Fibroblast of lung (primary cell): ENCODE data around the gene CA5A. TPM values are rescaled to one million over a fixed set of nuclear protein-coding genes. Genes with fewer than 3 reads are reported as not detected.
"Not testable (repeated sequence)": the region's sequence is repeated elsewhere in the genome, so short reads cannot be mapped to it uniquely, and the experiment has no call there.

Experiments used
- DNase-seq, 2 donors: peaks; one replicate each; pipeline versions ENCODE4 v3.0.0 to v3.0.0-alpha.2; 2010; ENCODE audit warnings: low read depth in 2 of 2
- H2AFZ ChIP-seq: 2 replicates; pipeline ENCODE4 v1.5.1; 2012; ENCODE audit warnings: low read length, control low read depth, inconsistent platforms
- H3K27ac ChIP-seq: 2 replicates; pipeline ENCODE4 v1.5.1; 2011; ENCODE audit warnings: low read length, control low read depth; ENCODE audit not compliant: insufficient read depth
- H3K27me3 ChIP-seq: 2 replicates; pipeline ENCODE4 v1.5.1; 2011; ENCODE audit warnings: mild to moderate bottlenecking, low read length; ENCODE audit not compliant: control insufficient read depth, insufficient read depth
- H3K36me3 ChIP-seq: 2 replicates; pipeline ENCODE4 v1.5.1; 2011; ENCODE audit warnings: low read length; ENCODE audit not compliant: control insufficient read depth, insufficient read depth
- H3K4me1 ChIP-seq: 2 replicates; pipeline ENCODE4 v1.5.1; 2011; ENCODE audit warnings: low read length; ENCODE audit not compliant: control insufficient read depth, insufficient read depth; ENCODE audit errors: extremely low read depth
- H3K4me2 ChIP-seq: 2 replicates; pipeline ENCODE4 v1.5.1; 2011; ENCODE audit warnings: low read length, control low read depth; ENCODE audit not compliant: insufficient read depth; ENCODE audit errors: extremely low read depth
- H3K4me3 ChIP-seq, 4 experiments: fragments of 200-600 bp in 1 of 4; sonication (generic) in 1 of 4; replicated peaks in 1 of 4; 2 replicates each; pipeline ENCODE4 v1.5.1; 2011 to 2016; ENCODE audit warnings: low read length in 4 of 4, low read depth in 3 of 4, mild to moderate bottlenecking in 3 of 4, control low read depth in 2 of 4, inconsistent platforms in 1 of 4, mixed read lengths in 1 of 4; ENCODE audit not compliant: insufficient read depth in 1 of 4; ENCODE audit errors: control extremely low read depth in 1 of 4
- H3K79me2 ChIP-seq: 2 replicates; pipeline ENCODE4 v1.5.1; 2012; ENCODE audit warnings: mild to moderate bottlenecking, low read length, inconsistent platforms; ENCODE audit not compliant: control insufficient read depth, insufficient read depth
- H3K9ac ChIP-seq: 2 replicates; pipeline ENCODE4 v1.5.1; 2011; ENCODE audit warnings: mild to moderate bottlenecking, low read length, control low read depth; ENCODE audit not compliant: insufficient read depth
- H3K9me3 ChIP-seq: 2 replicates; pipeline ENCODE4 v1.5.1; 2012; ENCODE audit warnings: low read depth, low read length; ENCODE audit not compliant: control insufficient read depth, insufficient read depth
- H4K20me1 ChIP-seq: 2 replicates; pipeline ENCODE4 v1.5.1; 2011; ENCODE audit warnings: low read length; ENCODE audit not compliant: control insufficient read depth, insufficient read depth; ENCODE audit errors: extremely low read depth
- EZH2 ChIP-seq: IDR thresholded peaks from 2 replicates; pipeline ENCODE4 v1.5.1; 2012; ENCODE audit warnings: low read length, control low read depth, mild to moderate bottlenecking; ENCODE audit errors: missing control alignments
- polyA plus RNA-seq, 2 donors: library from polyadenylated mRNA; depleted of rRNA in 1 of 2; stranded (reverse) in 1 of 2; unstranded in 1 of 2; fragments of >200 nt; gene quantifications; 2 replicates each; pipeline ENCODE4 v1.2.1, GENCODE V29; 2011 to 2012; ENCODE audit warnings: missing spikeins in 1 of 2
- total RNA-seq: library from RNA; depleted of rRNA; stranded (reverse); fragments of >200 nt; gene quantifications from 2 replicates; pipeline ENCODE4 v1.2.1, GENCODE V29; 2014
- TF ChIP-seq, protein P1 (sequence below), 2 donors: IDR thresholded peaks in 1 of 2; conservative IDR thresholded peaks in 1 of 2; 1 replicate in 1 of 2; 2 replicates in 1 of 2; pipeline ENCODE4 v1.5.1; 2011 to 2012; ENCODE audit warnings: low read length in 2 of 2, control low read depth in 1 of 2, inconsistent platforms in 1 of 2, low read depth in 1 of 2, mild to moderate bottlenecking in 1 of 2

CA5A gene
- total and polyA plus RNA-seq, 2 donors (not counting 1 experiment from before 2014, with no cell fraction given): not detected

DNA sequence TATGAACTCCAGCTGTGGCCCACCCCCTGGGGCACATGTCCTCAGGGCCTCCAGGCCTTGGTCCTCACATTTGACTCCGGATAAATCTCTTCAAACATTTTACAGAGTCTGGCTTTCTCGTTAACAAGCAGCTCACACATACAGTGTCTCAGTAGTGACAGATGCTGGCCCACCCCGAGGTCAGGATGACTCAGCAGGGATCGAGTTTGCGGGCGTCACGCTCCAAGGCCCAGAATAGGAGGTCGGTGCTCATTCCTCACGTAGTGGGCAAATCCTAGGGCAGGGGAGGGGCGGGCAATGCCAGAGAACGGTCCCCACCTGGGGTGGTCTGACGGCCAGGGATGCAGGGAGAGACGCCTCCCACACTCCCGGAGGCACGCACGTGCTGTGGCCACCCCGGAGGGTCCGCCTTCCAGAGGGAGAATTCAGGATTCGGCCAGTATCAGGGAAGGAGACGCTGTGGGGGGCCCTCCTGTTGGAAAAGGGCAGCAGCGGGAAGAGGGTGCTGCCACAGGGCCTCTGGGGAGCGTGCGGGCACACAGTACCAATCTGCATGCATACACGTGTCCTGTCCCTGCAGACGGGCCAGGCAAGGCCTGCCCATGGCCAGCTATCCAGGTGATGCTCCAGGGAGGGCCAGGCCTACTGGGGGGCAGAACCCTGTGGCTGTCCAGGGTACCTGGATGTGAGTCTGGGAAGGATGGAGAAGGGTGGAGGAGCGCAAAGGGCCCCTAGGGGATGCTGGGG lies 75.6 kb downstream of the CA5A start:
- no peak overlapping the region for H3K27ac ChIP-seq
- H3K9ac ChIP-seq: no peak overlapping the region
- no peak for TF ChIP-seq EZH2
- TF ChIP-seq, protein P1, sequence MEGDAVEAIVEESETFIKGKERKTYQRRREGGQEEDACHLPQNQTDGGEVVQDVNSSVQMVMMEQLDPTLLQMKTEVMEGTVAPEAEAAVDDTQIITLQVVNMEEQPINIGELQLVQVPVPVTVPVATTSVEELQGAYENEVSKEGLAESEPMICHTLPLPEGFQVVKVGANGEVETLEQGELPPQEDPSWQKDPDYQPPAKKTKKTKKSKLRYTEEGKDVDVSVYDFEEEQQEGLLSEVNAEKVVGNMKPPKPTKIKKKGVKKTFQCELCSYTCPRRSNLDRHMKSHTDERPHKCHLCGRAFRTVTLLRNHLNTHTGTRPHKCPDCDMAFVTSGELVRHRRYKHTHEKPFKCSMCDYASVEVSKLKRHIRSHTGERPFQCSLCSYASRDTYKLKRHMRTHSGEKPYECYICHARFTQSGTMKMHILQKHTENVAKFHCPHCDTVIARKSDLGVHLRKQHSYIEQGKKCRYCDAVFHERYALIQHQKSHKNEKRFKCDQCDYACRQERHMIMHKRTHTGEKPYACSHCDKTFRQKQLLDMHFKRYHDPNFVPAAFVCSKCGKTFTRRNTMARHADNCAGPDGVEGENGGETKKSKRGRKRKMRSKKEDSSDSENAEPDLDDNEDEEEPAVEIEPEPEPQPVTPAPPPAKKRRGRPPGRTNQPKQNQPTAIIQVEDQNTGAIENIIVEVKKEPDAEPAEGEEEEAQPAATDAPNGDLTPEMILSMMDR (conservative IDR thresholded peaks at IDR 0.05 in 1 of 2, IDR thresholded peaks at IDR 0.05 in 1 of 2; ENCODE audit: low read depth in 1 of 2, low read length in 2 of 2): no peak
- H3K4me2 ChIP-seq: no peak overlapping the region
- H4K20me1 ChIP-seq: no peaks in the 10 kb centered on the region
- H3K4me1 ChIP-seq: peaks cover 3% of the 10 kb centered on the region
- no peak overlapping the region for H2AFZ ChIP-seq
- H3K9me3 ChIP-seq: no peaks in the 10 kb centered on the region
- H3K36me3 ChIP-seq: no peaks in the 10 kb centered on the region
- no peaks in the 10 kb centered on the region for H3K27me3 ChIP-seq
- peak; percentile 78 to 81 for DNase-seq
- no peaks in the 10 kb centered on the region for H3K79me2 ChIP-seq
- H3K4me3 ChIP-seq: no peak overlapping the region

DNA sequence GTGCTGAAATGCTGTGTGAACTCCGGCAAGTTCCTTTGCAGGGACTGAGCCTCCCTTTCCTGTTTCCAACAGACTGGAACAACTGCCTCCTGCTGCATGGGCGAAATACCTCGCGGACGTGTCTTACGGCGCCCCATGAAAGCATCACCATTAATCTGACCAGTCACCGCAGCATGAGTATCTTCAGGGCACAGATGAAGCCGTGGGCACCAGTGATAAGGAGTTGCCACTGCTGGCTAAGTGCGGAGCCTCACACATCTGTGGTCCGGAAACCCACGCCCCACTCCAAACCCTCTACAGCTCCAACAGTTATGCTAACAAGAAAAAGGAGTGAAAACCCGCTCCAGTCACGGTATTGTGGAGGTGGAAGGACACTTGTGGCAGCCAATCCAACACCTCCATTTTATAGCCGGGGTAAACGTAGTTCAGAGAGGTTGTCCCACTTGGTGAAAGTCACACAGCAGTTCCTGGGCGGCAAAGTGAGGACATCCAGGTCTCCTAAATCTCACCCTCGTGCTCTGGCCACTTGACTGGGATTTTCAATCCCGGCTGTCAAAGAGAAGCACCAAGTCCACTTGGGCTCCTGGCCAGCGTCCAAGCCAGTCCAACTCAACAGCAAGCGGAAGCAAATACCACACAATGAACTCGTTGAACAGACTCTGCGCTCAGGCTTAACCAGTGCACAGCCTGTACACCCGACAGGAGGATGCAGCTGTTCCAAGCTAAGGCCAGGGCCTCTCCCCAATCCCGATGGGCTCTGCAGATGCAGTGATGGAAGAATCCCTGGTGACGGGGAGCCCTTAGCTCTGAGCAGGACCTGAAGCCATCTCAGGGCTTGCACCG lies 78.0 kb downstream of the CA5A start:
- DNase-seq, H3K4me2 ChIP-seq, H4K20me1 ChIP-seq, H3K9ac ChIP-seq, H3K4me1 ChIP-seq, H2AFZ ChIP-seq, H3K36me3 ChIP-seq, H3K27me3 ChIP-seq, H3K79me2 ChIP-seq, H3K9me3 ChIP-seq, H3K4me3 ChIP-seq, H3K27ac ChIP-seq: not testable (repeated sequence)

DNA sequence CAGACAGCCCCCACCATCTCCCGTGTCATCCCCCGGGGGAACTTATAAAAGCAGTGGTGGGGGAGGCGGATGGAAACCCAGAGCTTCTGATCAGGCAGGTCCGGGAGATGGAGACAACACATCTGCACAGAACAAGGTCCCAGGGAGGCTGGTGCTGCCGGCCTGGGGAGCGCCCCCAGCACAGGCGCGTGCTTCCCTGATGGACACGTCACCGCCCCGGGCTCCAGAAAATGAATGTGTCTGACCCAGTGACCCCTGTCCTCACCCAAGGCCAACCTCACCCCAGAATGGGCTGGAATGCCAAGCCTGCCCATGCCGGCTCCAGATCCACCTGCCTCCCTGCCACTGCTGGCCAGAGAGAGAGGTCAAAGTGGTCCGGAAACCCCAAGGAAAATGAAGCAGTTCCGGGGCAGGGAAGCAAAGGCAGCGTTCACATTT lies 79.5 kb downstream of the CA5A start:
- DNase-seq: no peak
- Histone ChIP-seq H3K4me2 (no peak overlapping the region), H3K27me3 (no peaks in the 10 kb centered on the region), H2AFZ (no peak overlapping the region), H3K4me3 (no peak overlapping the region), H3K79me2 (no peaks in the 10 kb centered on the region), H4K20me1 (no peaks in the 10 kb centered on the region), H3K4me1 (peaks cover 16% of the 10 kb centered on the region), H3K9me3 (no peaks in the 10 kb centered on the region), H3K27ac (no peak overlapping the region), H3K36me3 (no peaks in the 10 kb centered on the region), H3K9ac (no peak overlapping the region)
- TF ChIP-seq, protein P1 (conservative IDR thresholded peaks at IDR 0.05 in 1 of 2, IDR thresholded peaks at IDR 0.05 in 1 of 2; ENCODE audit: low read depth in 1 of 2, low read length in 2 of 2): no peak
- TF ChIP-seq EZH2: no peak
